A549 (cell line): ENCODE data around the gene ZBP1. TPM values are rescaled to one million over a fixed set of nuclear protein-coding genes. Genes with fewer than 3 reads are reported as not detected.
A peak's percentile ranks its signal among the peaks of the same experiment; 100 is the strongest.

Experiments used
- ATAC-seq, 2 experiments: fragments of 200-7000 bp in 1 of 2; fragments of >200 bp in 1 of 2; cut with Nextera tagmentation in 1 of 2; cut with Tn5 transposase in 1 of 2; 3 replicates each; pipeline versions ENCODE4 v1.8.0 to v1.9.1; 2018 to 2020; ENCODE audit warnings: mild to moderate bottlenecking in 1 of 2, moderate library complexity in 1 of 2
- CTCF ChIA-PET: fragments of 300-600 bp; sonication (Branson Sonifier 250); formaldehyde crosslinking; extraction: SDS; loops from one replicate; lab custom pipeline; 2021; ENCODE audit warnings: antibody characterized with exemption, inconsistent platforms; lab: Yijun Ruan, JAX
- POLR2A ChIA-PET: fragments of 350-600 bp; formaldehyde crosslinking; extraction: SDS; loops from one replicate; lab custom pipeline; 2021; ENCODE audit warnings: antibody characterized with exemption, inconsistent platforms; lab: Yijun Ruan, JAX
- DNase-seq, 2 experiments: peaks; one replicate each; pipeline versions ENCODE4 v3.0.0 to v3.0.0-alpha.2; 2011 to 2016; ENCODE audit warnings: low read depth in 1 of 2, low spot score in 1 of 2
- FAIRE-seq: peaks from 2 replicates; lab custom pipeline; 2011; peaks lifted over from hg19 to GRCh38; lab: Jason Lieb, UNC
- H3K27ac ChIP-seq, 2 experiments: fragments of >200 bp; sonication (Bioruptor Twin); formaldehyde crosslinking; 3 replicates each; pipeline ENCODE4 v1.5.1; 2016 to 2017
- H3K4me1 ChIP-seq: fragments of >200 bp; sonication (Bioruptor Twin); formaldehyde crosslinking; 3 replicates; pipeline ENCODE4 v1.6.1; 2016
- H3K4me2 ChIP-seq: fragments of >200 bp; sonication (Bioruptor Twin); formaldehyde crosslinking; 3 replicates; pipeline ENCODE4 v1.6.1; 2016
- H3K4me3 ChIP-seq: fragments of >200 bp; sonication (Bioruptor Twin); formaldehyde crosslinking; 3 replicates; pipeline ENCODE4 v1.5.1; 2016
- H3K9me3 ChIP-seq: fragments of >200 bp; sonication (Bioruptor Twin); formaldehyde crosslinking; 3 replicates; pipeline ENCODE4 v1.6.1; 2016
- BHLHE40 ChIP-seq: IDR thresholded peaks from 2 replicates; pipeline ENCODE4 v1.6.1; 2012; ENCODE audit warnings: low read depth, low read length, inconsistent platforms
- CEBPB ChIP-seq, 2 experiments: fragments of >200 bp in 1 of 2; sonication (Bioruptor Twin) in 1 of 2; formaldehyde crosslinking in 1 of 2; IDR thresholded peaks; 2 replicates each; pipeline ENCODE4 v1.6.1; 2012 to 2016
- GATA3 ChIP-seq: IDR thresholded peaks from 2 replicates; pipeline ENCODE4 v1.6.1; 2012; ENCODE audit warnings: borderline replicate concordance
- HDAC2 ChIP-seq: fragments of 200-600 bp; sonication (generic); IDR thresholded peaks from 2 replicates; pipeline ENCODE4 v1.6.1; 2016
- HOXA7 ChIP-seq: fragments of 250-450 bp; sonication (Bioruptor Pico); IDR thresholded peaks from 2 replicates; pipeline ENCODE4 v1.5.0; 2020; ENCODE audit warnings: mild to moderate bottlenecking, moderate library complexity
- JUNB ChIP-seq: fragments of >200 bp; sonication (Bioruptor Twin); formaldehyde crosslinking; IDR thresholded peaks from 2 replicates; pipeline ENCODE4 v1.6.1; 2016
- KDM1A ChIP-seq: fragments of 200-600 bp; sonication (generic); IDR thresholded peaks from 2 replicates; pipeline ENCODE4 v1.6.1; 2016; ENCODE audit warnings: low read depth, mild to moderate bottlenecking
- MAFK ChIP-seq: fragments of 450-650 bp; IDR thresholded peaks from 2 replicates; pipeline ENCODE4 v1.6.1; 2014; ENCODE audit not compliant: partially characterized antibody
- MYC ChIP-seq: IDR thresholded peaks from 2 replicates; pipeline ENCODE4 v1.6.1; 2012; ENCODE audit warnings: mild to moderate bottlenecking, inconsistent platforms, low read length, improper control_type of control experiment, borderline replicate concordance
- RCOR1 ChIP-seq: fragments of 150-350 bp; IDR thresholded peaks from 2 replicates; pipeline ENCODE4 v1.6.1; 2014; ENCODE audit warnings: antibody characterized with exemption, low read length, low read depth
- REST ChIP-seq: fragments of 200-600 bp; sonication (generic); IDR thresholded peaks from 2 replicates; pipeline ENCODE4 v1.6.1; 2016; ENCODE audit warnings: antibody characterized with exemption, mild to moderate bottlenecking, moderate library complexity
- RNF2 ChIP-seq: fragments of 200-600 bp; sonication (generic); IDR thresholded peaks from 2 replicates; pipeline ENCODE4 v1.6.1; 2016; ENCODE audit warnings: low read depth, mild to moderate bottlenecking, antibody characterized with exemption, moderate library complexity, borderline replicate concordance
- SREBF2 ChIP-seq: fragments of 450-650 bp; IDR thresholded peaks from 2 replicates; pipeline ENCODE4 v1.6.1; 2014; ENCODE audit warnings: mild to moderate bottlenecking, moderate library complexity
- TP53 ChIP-seq: fragments of 250-450 bp; sonication (Bioruptor Pico); IDR thresholded peaks from 2 replicates; pipeline ENCODE4 v1.5.0; 2021; ENCODE audit warnings: mild to moderate bottlenecking, moderate library complexity
- ZC3H11A ChIP-seq: fragments of 450-650 bp; IDR thresholded peaks from 2 replicates; pipeline ENCODE4 v1.6.1; 2014; ENCODE audit warnings: antibody characterized with exemption, mild to moderate bottlenecking
- whole genome bisulfite sequencing: methylation state at CpG from one replicate; pipeline ENCODE4 v1.1.6; 2017; ENCODE audit errors: missing lambda C conversion rate; 5-methylcytosine and 5-hydroxymethylcytosine counted together
- polyA plus RNA-seq, 4 experiments: library from polyadenylated mRNA; depleted of rRNA in 3 of 4; stranded (reverse); fragments of >200 nt; fragmentation: RNase III in 1 of 4; extraction: RNeasy Plus Mini Kit Qiagen cat#74134 plus additional on column Dnase treatment in 1 of 4; gene quantifications; 2 replicates in 3 of 4; 3 replicates in 1 of 4; pipeline ENCODE4 v1.2.3, GENCODE V29; 2011 to 2017
- TF ChIP-seq, protein P1 (sequence below): IDR thresholded peaks from 2 replicates; pipeline ENCODE4 v1.6.1; 2012; ENCODE audit warnings: low read depth, borderline replicate concordance
- TF ChIP-seq, protein P2 (sequence below): fragments of 250-450 bp; sonication (Bioruptor Pico); IDR thresholded peaks from 2 replicates; pipeline ENCODE4 v1.5.0; 2021; ENCODE audit warnings: mild to moderate bottlenecking, moderate library complexity, borderline replicate concordance
- TF ChIP-seq, protein P3 (sequence below): fragments of 150-350 bp; IDR thresholded peaks from 2 replicates; pipeline ENCODE4 v1.6.1; 2014; ENCODE audit warnings: low read depth, mild to moderate bottlenecking, low read length

The ZBP1 gene
- polyA plus RNA-seq, 2 of the 4 experiments (the other 2 are of a cell fraction) = 0.05 TPM; not detected in 1

- TF ChIP-seq GATA3 = no peak
- WGBS = 60% methylated on average over 18 of the region's 18 CpGs
- no peaks in the 10 kb centered on the region for H3K9me3 ChIP-seq
- DNase-seq (no peak), FAIRE-seq (no peak), ATAC-seq (peak; percentile 41 to 48; a peak in 4 of 6 replicates)
- ChIA-PET POLR2A (no interaction called here), CTCF (interaction anchor here (0.7 to 7.2 kb wide), 13 partner anchors 9 to 612 kb away, joined by 3 to 37 read pairs (median 6); partner anchors contain the start of gene ZBP1)
- H3K4me3 ChIP-seq = no peak overlapping the region
- H3K4me1 ChIP-seq = no peaks in the 10 kb centered on the region
- H3K27ac ChIP-seq = no peak overlapping the region
- H3K4me2 ChIP-seq = no peak overlapping the region
These were observed 9.8 kb downstream of the ZBP1 start for GRCh38 chr20:57610261-57610952.

- ATAC-seq = peak; percentile 38 to 66; a peak in 3 of 6 replicates
- CTCF ChIA-PET = interaction anchor here (0.7 to 7.2 kb wide), 9 partner anchors 8 to 600 kb away, joined by 3 to 37 read pairs (median 6); partner anchors contain the start of gene ZBP1
- FAIRE-seq = no peak
- Histone ChIP-seq H3K4me3 (no peak overlapping the region), H3K9me3 (no peaks in the 10 kb centered on the region), H3K27ac (no peak overlapping the region), H3K4me2 (no peak overlapping the region), H3K4me1 (no peaks in the 10 kb centered on the region)
- DNase-seq = no peak
- POLR2A ChIA-PET = no interaction called here
- TF ChIP-seq, protein P1, sequence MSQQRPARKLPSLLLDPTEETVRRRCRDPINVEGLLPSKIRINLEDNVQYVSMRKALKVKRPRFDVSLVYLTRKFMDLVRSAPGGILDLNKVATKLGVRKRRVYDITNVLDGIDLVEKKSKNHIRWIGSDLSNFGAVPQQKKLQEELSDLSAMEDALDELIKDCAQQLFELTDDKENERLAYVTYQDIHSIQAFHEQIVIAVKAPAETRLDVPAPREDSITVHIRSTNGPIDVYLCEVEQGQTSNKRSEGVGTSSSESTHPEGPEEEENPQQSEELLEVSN = no peak
- TF ChIP-seq, protein P2, sequence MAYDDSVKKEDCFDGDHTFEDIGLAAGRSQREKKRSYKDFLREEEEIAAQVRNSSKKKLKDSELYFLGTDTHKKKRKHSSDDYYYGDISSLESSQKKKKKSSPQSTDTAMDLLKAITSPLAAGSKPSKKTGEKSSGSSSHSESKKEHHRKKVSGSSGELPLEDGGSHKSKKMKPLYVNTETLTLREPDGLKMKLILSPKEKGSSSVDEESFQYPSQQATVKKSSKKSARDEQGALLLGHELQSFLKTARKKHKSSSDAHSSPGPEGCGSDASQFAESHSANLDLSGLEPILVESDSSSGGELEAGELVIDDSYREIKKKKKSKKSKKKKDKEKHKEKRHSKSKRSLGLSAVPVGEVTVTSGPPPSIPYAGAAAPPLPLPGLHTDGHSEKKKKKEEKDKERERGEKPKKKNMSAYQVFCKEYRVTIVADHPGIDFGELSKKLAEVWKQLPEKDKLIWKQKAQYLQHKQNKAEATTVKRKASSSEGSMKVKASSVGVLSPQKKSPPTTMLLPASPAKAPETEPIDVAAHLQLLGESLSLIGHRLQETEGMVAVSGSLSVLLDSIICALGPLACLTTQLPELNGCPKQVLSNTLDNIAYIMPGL (CRISPR knock-in tag) = no peak
- TF ChIP-seq REST = no peak
- WGBS = 72% methylated on average over 8 of the region's 8 CpGs
These were observed 10.4 kb downstream of the ZBP1 start for GRCh38 chr20:57609842-57610167.

DNA sequence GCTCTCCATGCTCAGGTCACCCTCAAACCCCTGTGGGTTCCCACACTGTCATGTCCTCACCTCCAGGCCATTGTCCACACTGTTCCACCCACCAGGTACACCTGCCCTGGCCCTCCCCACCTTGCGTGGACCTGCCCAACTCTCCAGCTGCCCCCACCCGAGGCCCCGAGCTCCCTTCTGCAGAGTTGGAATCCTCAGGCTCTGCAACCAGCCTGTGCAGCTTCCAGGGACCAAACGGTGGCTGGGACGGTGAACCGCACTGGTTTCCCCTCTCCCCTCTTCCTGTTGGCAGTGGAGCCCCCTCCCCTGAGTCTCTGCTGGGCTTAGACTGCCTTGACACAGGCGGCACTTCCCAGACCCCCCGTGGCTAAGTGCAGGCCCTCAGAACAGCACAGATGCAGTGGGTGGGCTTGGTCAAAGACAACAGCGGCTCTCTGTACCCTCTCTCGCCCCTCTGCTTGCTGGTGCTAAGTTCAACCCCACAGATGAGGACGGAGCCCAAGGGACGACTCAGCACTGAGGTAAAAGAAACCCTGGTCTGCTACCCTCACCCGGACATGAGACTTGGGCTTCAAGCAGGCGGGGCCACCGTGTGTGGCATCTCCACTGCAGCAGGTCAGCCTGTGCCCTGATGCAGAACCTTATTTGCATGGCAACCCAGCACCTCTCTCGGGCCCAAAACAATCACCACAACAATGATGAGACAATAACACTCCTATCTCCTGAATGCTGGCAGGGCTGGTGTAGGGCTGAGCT, 11.0 kb downstream of the ZBP1 start:
- Histone ChIP-seq H3K4me2 (no peak overlapping the region), H3K4me3 (no peak overlapping the region), H3K27ac (no peak overlapping the region), H3K4me1 (no peaks in the 10 kb centered on the region), H3K9me3 (no peaks in the 10 kb centered on the region)
- FAIRE-seq (no peak), ATAC-seq (no peak; a peak in 1 of 6 replicates), DNase-seq (no peak)
- POLR2A ChIA-PET = no interaction called here
- TF ChIP-seq SREBF2 (no peak), KDM1A (no peak), JUNB (no peak), MYC (no peak), TP53 (CRISPR knock-in tag) (no peak), ZC3H11A (no peak), HOXA7 (CRISPR knock-in tag) (no peak), MAFK (no peak), CEBPB (IDR thresholded peaks at IDR 0.05) (no peak), BHLHE40 (no peak), RNF2 (no peak), HDAC2 (no peak), RCOR1 (no peak)
- TF ChIP-seq, protein P3, sequence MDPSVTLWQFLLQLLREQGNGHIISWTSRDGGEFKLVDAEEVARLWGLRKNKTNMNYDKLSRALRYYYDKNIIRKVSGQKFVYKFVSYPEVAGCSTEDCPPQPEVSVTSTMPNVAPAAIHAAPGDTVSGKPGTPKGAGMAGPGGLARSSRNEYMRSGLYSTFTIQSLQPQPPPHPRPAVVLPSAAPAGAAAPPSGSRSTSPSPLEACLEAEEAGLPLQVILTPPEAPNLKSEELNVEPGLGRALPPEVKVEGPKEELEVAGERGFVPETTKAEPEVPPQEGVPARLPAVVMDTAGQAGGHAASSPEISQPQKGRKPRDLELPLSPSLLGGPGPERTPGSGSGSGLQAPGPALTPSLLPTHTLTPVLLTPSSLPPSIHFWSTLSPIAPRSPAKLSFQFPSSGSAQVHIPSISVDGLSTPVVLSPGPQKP = no peak
- CTCF ChIA-PET = interaction anchor here (0.9 to 7.2 kb wide), 8 partner anchors 8 to 600 kb away, joined by 4 to 37 read pairs (median 6); partner anchors contain the start of gene ZBP1
- 72% methylated on average over 15 of the region's 16 CpGs for WGBS
